Thyroid gland (tissue), 4 donors: Measurements from ENCODE around the gene CACNG4. TPM values are rescaled to one million over a fixed set of nuclear protein-coding genes. Genes with fewer than 3 reads are reported as not detected.

Experiments
- DNase-seq, 2 donors: peaks; one replicate each; pipeline ENCODE4 v3.0.0-alpha.2; 2019
- H3K27ac ChIP-seq, 3 donors: fragments of 200-600 bp; sonication (generic); 1 replicate in 2 of 3; 2 replicates in 1 of 3; pipeline ENCODE4 v1.5.1; 2016 to 2019; ENCODE audit warnings: mild to moderate bottlenecking in 1 of 3, moderate library complexity in 1 of 3
- H3K27me3 ChIP-seq: fragments of 200-600 bp; sonication (generic); one replicate; pipeline ENCODE4 v1.5.1; 2019
- H3K36me3 ChIP-seq, 2 donors: fragments of 200-600 bp; sonication (generic); one replicate each; pipeline ENCODE4 v1.5.1; 2016 to 2019
- H3K4me1 ChIP-seq, 2 donors: fragments of 200-600 bp; sonication (generic); one replicate each; pipeline ENCODE4 v1.5.1; 2017 to 2019
- H3K4me3 ChIP-seq, 3 donors: fragments of 200-600 bp; sonication (generic); replicated peaks in 1 of 3; 1 replicate in 2 of 3; 2 replicates in 1 of 3; pipeline ENCODE4 v1.5.1; 2016; ENCODE audit warnings: mild to moderate bottlenecking in 1 of 3
- H3K9me3 ChIP-seq: fragments of 200-600 bp; sonication (generic); one replicate; pipeline ENCODE4 v1.5.1; 2017
- CTCF ChIP-seq, 6 experiments: fragments of 200-600 bp in 3 of 6; fragments of 450-650 bp in 3 of 6; sonication (generic) in 3 of 6; IDR thresholded peaks; one replicate each; pipeline ENCODE4 v1.5.1; 2016 to 2019; ENCODE audit warnings: antibody characterized with exemption in 6 of 6, mild to moderate bottlenecking in 2 of 6, inconsistent platforms in 1 of 6, moderate library complexity in 1 of 6
- POLR2A ChIP-seq, 2 donors: fragments of 450-650 bp; IDR thresholded peaks; one replicate each; pipeline ENCODE4 v1.6.1; 2017; ENCODE audit warnings: antibody characterized with exemption in 2 of 2, mild to moderate bottlenecking in 2 of 2, moderate library complexity in 1 of 2
- WGBS, 2 donors: methylation state at CpG; one replicate each; pipeline ENCODE4 v1.1.5; 2017; 5-methylcytosine and 5-hydroxymethylcytosine counted together
- intact Hi-C: fragments of 100-400 bp; cut with DNase I; formaldehyde crosslinking; loops from one replicate; pipeline ENCODE4 v1.15.1; 2023
- total RNA-seq, 4 donors: library from RNA; depleted of rRNA; stranded (reverse); fragments of >200 nt; gene quantifications; one replicate each; pipeline ENCODE4 v1.2.3, GENCODE V29; 2016

The CACNG4 gene
- total RNA-seq, 4 donors from 2014 or later: 0.24 TPM; not detected in 3

GRCh38 chr17:66942451-66943264 is 21.8 kb upstream of the CACNG4 start:
- H3K9me3 ChIP-seq: no peaks in the 10 kb centered on the region
- intact Hi-C loops: no loop called here
- H3K27me3 ChIP-seq: no peaks in the 10 kb centered on the region
- no peak overlapping the region for H3K4me3 ChIP-seq
- no peaks in the 10 kb centered on the region for H3K36me3 ChIP-seq
- H3K27ac ChIP-seq: peak overlapping the region; percentile 45 to 51 (median 50)
- no peak for TF ChIP-seq POLR2A (IDR thresholded peaks at IDR 0.05)
- TF ChIP-seq CTCF (IDR thresholded peaks at IDR 0.05): no peak
- 57 to 58% methylated on average over 8 of the region's 8 CpGs for WGBS, 2 donors
- H3K4me1 ChIP-seq: peaks cover 6 to 16% of the 10 kb centered on the region in 2 donors
- DNase-seq: peak in 1 of 2 donors; percentile 28

- TF ChIP-seq POLR2A (IDR thresholded peaks at IDR 0.05) (no peak), CTCF (IDR thresholded peaks at IDR 0.05) (no peak)
- no peaks in the 10 kb centered on the region for H3K27me3 ChIP-seq
- H3K27ac ChIP-seq: no peak overlapping the region
- peaks cover 6 to 16% of the 10 kb centered on the region in 2 donors for H3K4me1 ChIP-seq
- DNase-seq: no peak
- 77 to 78% methylated on average over 6 of the region's 6 CpGs for WGBS, 2 donors
- no peaks in the 10 kb centered on the region for H3K9me3 ChIP-seq
- intact Hi-C loops: no loop called here
- H3K4me3 ChIP-seq: no peak overlapping the region
- H3K36me3 ChIP-seq: no peaks in the 10 kb centered on the region
These were observed 21.0 kb upstream of the CACNG4 start for GRCh38 chr17:66943484-66943883.

GRCh38 chr17:66944351-66945146 is 20.0 kb upstream of the CACNG4 start:
- TF ChIP-seq CTCF (IDR thresholded peaks at IDR 0.05): no peak
- no peak for TF ChIP-seq POLR2A (IDR thresholded peaks at IDR 0.05)
- Histone ChIP-seq H3K27me3 (no peaks in the 10 kb centered on the region), H3K36me3 (no peaks in the 10 kb centered on the region), H3K4me1 (peaks cover 6 to 23% of the 10 kb centered on the region in 2 donors), H3K4me3 (no peak overlapping the region), H3K27ac (no peak overlapping the region), H3K9me3 (no peaks in the 10 kb centered on the region)
- peak; percentile 37 to 50 for DNase-seq
- intact Hi-C loops: no loop called here
- WGBS, 2 donors: 29 to 31% methylated on average over 15 of the region's 15 CpGs

- H3K36me3 ChIP-seq: no peaks in the 10 kb centered on the region
These were observed 19.2 kb upstream of the CACNG4 start for GRCh38 chr17:66945147-66945835.

More at GRCh38 chr17:66945147-66945835, 19.2 kb upstream of the CACNG4 start:
- Histone ChIP-seq H3K4me3 (no peak overlapping the region), H3K4me1 (peaks cover 6 to 25% of the 10 kb centered on the region in 2 donors), H3K9me3 (no peaks in the 10 kb centered on the region), H3K27ac (no peak overlapping the region), H3K27me3 (no peaks in the 10 kb centered on the region)
- WGBS, 2 donors: 68 to 77% methylated on average over 18 of the region's 18 CpGs
- intact Hi-C loops: no loop called here
- no peak for DNase-seq
- TF ChIP-seq POLR2A (IDR thresholded peaks at IDR 0.05): no peak
- no peak for TF ChIP-seq CTCF (IDR thresholded peaks at IDR 0.05)
